ENCODE results near the gene OR2V2. TPM values are rescaled to one million over a fixed set of nuclear protein-coding genes. Genes with fewer than 3 reads are reported as not detected.

Gene OR2V2
- total RNA-seq, 1 experiment from 2014 or later = not detected

DNA sequence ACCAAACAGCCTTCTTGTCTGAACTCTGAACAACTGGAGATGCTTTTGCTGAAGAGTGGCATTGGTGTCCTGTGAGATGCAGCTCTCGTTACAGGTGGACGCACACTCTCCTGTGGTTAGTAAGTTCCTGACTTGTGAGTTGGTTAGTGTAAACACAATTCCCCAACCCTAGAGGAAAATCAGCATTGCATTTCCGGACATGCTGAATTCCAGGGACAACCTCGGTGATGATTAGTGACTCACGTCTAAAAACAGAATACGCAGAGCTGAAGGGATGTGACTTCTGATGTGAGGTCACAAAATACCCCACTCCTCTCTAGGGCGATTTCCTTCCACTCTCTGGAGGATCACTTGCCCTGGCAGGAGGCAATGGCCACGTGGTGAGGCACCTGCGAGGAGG is 5.0 kb downstream of the OR2V2 start:
- H3K27me3 ChIP-seq (ENCODE audit: insufficient read depth, low read length) = no peaks in the 10 kb centered on the region
- H3K56ac ChIP-seq (ENCODE audit: insufficient read length, low read depth, low read length) = no peak overlapping the region
- no peak overlapping the region for H2BK12ac ChIP-seq (ENCODE audit: insufficient read length, low read depth, low read length)
- no peak overlapping the region for H2BK20ac ChIP-seq (ENCODE audit: low read depth, low read length, poor library complexity, severe bottlenecking)
- Mint-ChIP-seq H3K9me3 (peaks cover 3 to 8% of the 10 kb centered on the region in 2 experiments; a peak in 2 of 5 replicates), H3K4me3 (no peak overlapping the region), H3K36me3 (ENCODE audit: insufficient read depth in 1 of 3, low read depth in 3 of 3) (no peaks in the 10 kb centered on the region; a peak in 1 of 7 replicates), H3K4me1 (peaks cover 10 to 23% of the 10 kb centered on the region in 2 experiments), H3K27me3 (ENCODE audit: low read depth) (peaks cover 51% of the 10 kb centered on the region), H3K27ac (no peak overlapping the region)
- H3K9me3 ChIP-seq (ENCODE audit: control insufficient read depth, low read depth, low read length) = no peaks in the 10 kb centered on the region
- H3K4ac ChIP-seq (ENCODE audit: low read depth, low read length) = no peak overlapping the region
- no peak overlapping the region for H4K5ac ChIP-seq (ENCODE audit: insufficient read length, low read depth, low read length)
- no peak overlapping the region for H3K18ac ChIP-seq (ENCODE audit: insufficient read length, low read depth, low read length)
- no peaks in the 10 kb centered on the region for H3K23me2 ChIP-seq (ENCODE audit: insufficient read length, low read depth, low read length, poor library complexity, severe bottlenecking)
- H2AK5ac ChIP-seq (ENCODE audit: insufficient read length, low read length) = no peak overlapping the region
- no peaks in the 10 kb centered on the region for H3K79me1 ChIP-seq (ENCODE audit: insufficient read depth, low read depth, low read length, poor library complexity, severe bottlenecking)
- no peak overlapping the region for H4K91ac ChIP-seq (ENCODE audit: insufficient read length, low read depth, low read length)
- H4K8ac ChIP-seq (replicated peaks; ENCODE audit: insufficient read length, low read depth, low read length) = no peak overlapping the region
- H3K9ac ChIP-seq (ENCODE audit: extremely low read depth, insufficient read length, low read length) = no peak overlapping the region
- TF ChIP-seq, protein P1, sequence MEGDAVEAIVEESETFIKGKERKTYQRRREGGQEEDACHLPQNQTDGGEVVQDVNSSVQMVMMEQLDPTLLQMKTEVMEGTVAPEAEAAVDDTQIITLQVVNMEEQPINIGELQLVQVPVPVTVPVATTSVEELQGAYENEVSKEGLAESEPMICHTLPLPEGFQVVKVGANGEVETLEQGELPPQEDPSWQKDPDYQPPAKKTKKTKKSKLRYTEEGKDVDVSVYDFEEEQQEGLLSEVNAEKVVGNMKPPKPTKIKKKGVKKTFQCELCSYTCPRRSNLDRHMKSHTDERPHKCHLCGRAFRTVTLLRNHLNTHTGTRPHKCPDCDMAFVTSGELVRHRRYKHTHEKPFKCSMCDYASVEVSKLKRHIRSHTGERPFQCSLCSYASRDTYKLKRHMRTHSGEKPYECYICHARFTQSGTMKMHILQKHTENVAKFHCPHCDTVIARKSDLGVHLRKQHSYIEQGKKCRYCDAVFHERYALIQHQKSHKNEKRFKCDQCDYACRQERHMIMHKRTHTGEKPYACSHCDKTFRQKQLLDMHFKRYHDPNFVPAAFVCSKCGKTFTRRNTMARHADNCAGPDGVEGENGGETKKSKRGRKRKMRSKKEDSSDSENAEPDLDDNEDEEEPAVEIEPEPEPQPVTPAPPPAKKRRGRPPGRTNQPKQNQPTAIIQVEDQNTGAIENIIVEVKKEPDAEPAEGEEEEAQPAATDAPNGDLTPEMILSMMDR (conservative IDR thresholded peaks at IDR 0.05) = no peak
- H2BK120ac ChIP-seq (ENCODE audit: low read depth, low read length, poor library complexity, severe bottlenecking) = no peak overlapping the region
- DNase-seq = no peak
- WGBS (ENCODE audit: extremely low coverage, insufficient read length, low lambda C conversion rate) = no CpG with 5 or more reads among the region's 9 CpGs
- H2BK5ac ChIP-seq (ENCODE audit: insufficient read length, low read length) = no peak overlapping the region
- no peak overlapping the region for H3K14ac ChIP-seq (ENCODE audit: insufficient read depth, low read length)
- no peak overlapping the region for H3K4me2 ChIP-seq (ENCODE audit: insufficient read depth, insufficient read length, low read length)
- no peak overlapping the region for H3T11ph ChIP-seq (ENCODE audit: low read length)
- no peak overlapping the region for H2BK15ac ChIP-seq (ENCODE audit: low read depth, low read length)
- no peaks in the 10 kb centered on the region for H4K20me1 ChIP-seq (ENCODE audit: control insufficient read depth, insufficient read depth, insufficient read length)
- H3K79me2 ChIP-seq (ENCODE audit: insufficient read depth, low read length) = no peaks in the 10 kb centered on the region
- H3K4me1 ChIP-seq (ENCODE audit: insufficient read depth, low read length) = no peaks in the 10 kb centered on the region
- no peak overlapping the region for H2AFZ ChIP-seq (ENCODE audit: low read length)
- no peak overlapping the region for H3K27ac ChIP-seq (ENCODE audit: insufficient read length, low read depth, low read length)
- H3K23ac ChIP-seq (ENCODE audit: insufficient read length, low read depth, low read length) = no peak overlapping the region

Measured in H9 (cell line).